Measurements from ENCODE around the gene MPHOSPH9. TPM values are rescaled to one million over a fixed set of nuclear protein-coding genes. Genes with fewer than 3 reads are reported as not detected.

The MPHOSPH9 gene
- total RNA-seq, 1 experiment from 2014 or later, result 44.9 TPM

- CTCF ChIA-PET, result interaction anchor here (0.9 to 1.0 kb wide), 2 partner anchors 9 to 10 kb away, joined by 3 to 4 read pairs; partner anchors contain the start of gene MTRFR
- no peak overlapping the region for H3K9ac ChIP-seq (ENCODE audit: low read length)
Measured at GRCh38 chr12:123242116-123242904, 9.4 kb upstream of the MPHOSPH9 start.

More at GRCh38 chr12:123242116-123242904, 9.4 kb upstream of the MPHOSPH9 start:
- ChIA-PET RAD21 (ENCODE audit: low non-redundant PET in 1 of 2, low total read pairs in 2 of 2, uncharacterized antibody in 2 of 2, unreplicated experiment in 2 of 2) (no interaction called here), POLR2A (interaction anchor here (1.0 to 3.3 kb wide), 3 partner anchors 8 to 142 kb away, joined by 4 to 14 read pairs (median 5); partner anchors contain the start of genes KMT5A, MPHOSPH9 and MTRFR)
- no TSS peak for BruUV-seq (replicated peaks)
- H3K79me2 ChIP-seq (ENCODE audit: insufficient read depth, low read length), result peaks cover 55% of the 10 kb centered on the region
- H3K27ac ChIP-seq (ENCODE audit: low read depth, low read length), result no peak overlapping the region
- H3K36me3 ChIP-seq (ENCODE audit: control insufficient read depth in 1 of 2, insufficient read depth in 2 of 2, low read length in 2 of 2), result no peaks in the 10 kb centered on the region
- H3K4me3 ChIP-seq (replicated peaks in 1 of 2; ENCODE audit: low read depth in 1 of 2, low read length in 2 of 2), result no peak overlapping the region
- H3K9me2 ChIP-seq (ENCODE audit: insufficient read depth), result no peaks in the 10 kb centered on the region
- H3K27me3 ChIP-seq (ENCODE audit: insufficient read depth, low read length), result no peaks in the 10 kb centered on the region
- H3K4me1 ChIP-seq (ENCODE audit: control insufficient read depth in 1 of 2, insufficient read depth in 2 of 2, low read length in 2 of 2), result no peaks in the 10 kb centered on the region; a peak in 1 of 4 replicates
- DNase-seq (ENCODE audit: low read depth, low spot score) (no peak), ATAC-seq (no peak)
- intact Hi-C loops (cut with micrococcal nuclease), result no loop called here
- no peak overlapping the region for H3K4me2 ChIP-seq (ENCODE audit: low read length)
- no peaks in the 10 kb centered on the region; the same call in 1 of the 2 replicates for H4K20me1 ChIP-seq (ENCODE audit: insufficient read depth)
- no peak overlapping the region for H2AFZ ChIP-seq (ENCODE audit: low read depth, low read length, poor library complexity, severe bottlenecking)
- TF ChIP-seq CEBPB (IDR thresholded peaks at IDR 0.05; ENCODE audit: low read depth) (no peak), ELF1 (IDR thresholded peaks at IDR 0.05; ENCODE audit: borderline replicate concordance, low read depth) (no peak), EGR1 (IDR thresholded peaks at IDR 0.05; ENCODE audit: low read depth) (no peak), ZNF274 (IDR thresholded peaks at IDR 0.05; ENCODE audit: low read depth, low read length) (no peak), ATF3 (IDR thresholded peaks at IDR 0.05) (no peak), CBX3 (IDR thresholded peaks at IDR 0.05; ENCODE audit: low read depth) (no peak), ZFX (IDR thresholded peaks at IDR 0.05) (no peak), YY1 (IDR thresholded peaks at IDR 0.05; ENCODE audit: extremely low read depth, insufficient replicate concordance, low read depth, low read length) (no peak), FOSL1 (IDR thresholded peaks at IDR 0.05; ENCODE audit: low read depth) (no peak), TCF7L2 (IDR thresholded peaks at IDR 0.05; ENCODE audit: borderline replicate concordance, extremely low read depth, insufficient read depth, insufficient read length) (no peak), SP1 (IDR thresholded peaks at IDR 0.05; ENCODE audit: low read depth) (no peak), MAX (IDR thresholded peaks at IDR 0.05) (no peak), EZH2 (IDR thresholded peaks at IDR 0.05) (no peak)
- TF ChIP-seq, protein P1, sequence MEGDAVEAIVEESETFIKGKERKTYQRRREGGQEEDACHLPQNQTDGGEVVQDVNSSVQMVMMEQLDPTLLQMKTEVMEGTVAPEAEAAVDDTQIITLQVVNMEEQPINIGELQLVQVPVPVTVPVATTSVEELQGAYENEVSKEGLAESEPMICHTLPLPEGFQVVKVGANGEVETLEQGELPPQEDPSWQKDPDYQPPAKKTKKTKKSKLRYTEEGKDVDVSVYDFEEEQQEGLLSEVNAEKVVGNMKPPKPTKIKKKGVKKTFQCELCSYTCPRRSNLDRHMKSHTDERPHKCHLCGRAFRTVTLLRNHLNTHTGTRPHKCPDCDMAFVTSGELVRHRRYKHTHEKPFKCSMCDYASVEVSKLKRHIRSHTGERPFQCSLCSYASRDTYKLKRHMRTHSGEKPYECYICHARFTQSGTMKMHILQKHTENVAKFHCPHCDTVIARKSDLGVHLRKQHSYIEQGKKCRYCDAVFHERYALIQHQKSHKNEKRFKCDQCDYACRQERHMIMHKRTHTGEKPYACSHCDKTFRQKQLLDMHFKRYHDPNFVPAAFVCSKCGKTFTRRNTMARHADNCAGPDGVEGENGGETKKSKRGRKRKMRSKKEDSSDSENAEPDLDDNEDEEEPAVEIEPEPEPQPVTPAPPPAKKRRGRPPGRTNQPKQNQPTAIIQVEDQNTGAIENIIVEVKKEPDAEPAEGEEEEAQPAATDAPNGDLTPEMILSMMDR (IDR thresholded peaks at IDR 0.05 in 2 of 3, conservative IDR thresholded peaks at IDR 0.05 in 1 of 3; ENCODE audit: borderline replicate concordance in 1 of 3, insufficient read depth in 1 of 3, low read depth in 2 of 3, low read length in 2 of 3), result no peak
- H3K9me3 ChIP-seq (ENCODE audit: control insufficient read depth in 1 of 2, insufficient read depth in 1 of 2, low read depth in 1 of 2, low read length in 2 of 2), result no peaks in the 10 kb centered on the region

Measured in HCT116 (cell line).